Measurements from ENCODE around the gene ADAM8. TPM values are rescaled to one million over a fixed set of nuclear protein-coding genes. Genes with fewer than 3 reads are reported as not detected.

Gene ADAM8
- polyA plus RNA-seq, 1 donor (not counting 4 experiments of a cell fraction or from before 2014, with no cell fraction given): 42.0 TPM

GRCh38 chr10:133282846-133283390 lies 6.2 kb upstream of the ADAM8 start:
- H2AFZ ChIP-seq (ENCODE audit: control insufficient read depth, low read length): no peak overlapping the region
- H3K9me1 ChIP-seq (ENCODE audit: control insufficient read depth, extremely low read depth, insufficient read depth, low read length): no peaks in the 10 kb centered on the region
- no peak overlapping the region for H3K4me2 ChIP-seq (ENCODE audit: control insufficient read depth, extremely low read depth, insufficient read depth, low read depth, low read length)
- peaks cover 25 to 34% of the 10 kb centered on the region in 2 experiments for H3K36me3 ChIP-seq (ENCODE audit: control insufficient read depth in 2 of 2, extremely low read depth in 1 of 2, insufficient read depth in 2 of 2, low read length in 2 of 2)
- H3K27ac ChIP-seq (ENCODE audit: control insufficient read depth, insufficient read depth, low read length): no peak overlapping the region
- H3K4me1 ChIP-seq (ENCODE audit: control insufficient read depth, extremely low read depth, insufficient read depth, low read length): peaks cover 16% of the 10 kb centered on the region
- no peaks in the 10 kb centered on the region for H3K79me2 ChIP-seq (ENCODE audit: control insufficient read depth, insufficient read depth, low read length)
- FAIRE-seq: no peak
- dilution Hi-C loops (cut with MboI; ENCODE audit: extremely low pct_ligation_motif_present, low sequenced_read_pairs): no loop called here
- no peak for DNase-seq (ENCODE audit: low read depth, low spot score)
- no peak overlapping the region for H3K9ac ChIP-seq (ENCODE audit: control insufficient read depth, extremely low read depth, insufficient read depth, low read length)
- no peaks in the 10 kb centered on the region for H3K27me3 ChIP-seq (ENCODE audit: control insufficient read depth, extremely low read depth, insufficient read depth, low read length)
- no peak overlapping the region for H3K4me3 ChIP-seq (ENCODE audit: control insufficient read depth in 2 of 3, extremely low read depth in 1 of 3, insufficient read depth in 2 of 3, low read depth in 1 of 3, low read length in 3 of 3)
- TF ChIP-seq CTCF (optimal IDR thresholded peaks at IDR 0.05 in 1 of 3, IDR thresholded peaks at IDR 0.05 in 1 of 3, conservative IDR thresholded peaks at IDR 0.05 in 1 of 3; ENCODE audit: extremely low read depth in 1 of 3, insufficient read depth in 2 of 3, low read length in 3 of 3) (no peak), EZH2 (IDR thresholded peaks at IDR 0.05; ENCODE audit: low read length) (no peak)
- no peaks in the 10 kb centered on the region for H3K9me3 ChIP-seq (ENCODE audit: control insufficient read depth, low read depth, low read length)
- H4K20me1 ChIP-seq (ENCODE audit: control insufficient read depth, extremely low read depth, insufficient read depth, low read length): no peaks in the 10 kb centered on the region

- H3K9ac ChIP-seq (ENCODE audit: control insufficient read depth, extremely low read depth, insufficient read depth, low read length): no peak overlapping the region
- H3K9me1 ChIP-seq (ENCODE audit: control insufficient read depth, extremely low read depth, insufficient read depth, low read length): no peaks in the 10 kb centered on the region
- H3K36me3 ChIP-seq (ENCODE audit: control insufficient read depth in 2 of 2, extremely low read depth in 1 of 2, insufficient read depth in 2 of 2, low read length in 2 of 2): peaks cover 24 to 31% of the 10 kb centered on the region in 2 experiments
- no peak overlapping the region for H3K4me3 ChIP-seq (ENCODE audit: control insufficient read depth in 2 of 3, extremely low read depth in 1 of 3, insufficient read depth in 2 of 3, low read depth in 1 of 3, low read length in 3 of 3)
- no peaks in the 10 kb centered on the region for H3K27me3 ChIP-seq (ENCODE audit: control insufficient read depth, extremely low read depth, insufficient read depth, low read length)
- no peaks in the 10 kb centered on the region for H4K20me1 ChIP-seq (ENCODE audit: control insufficient read depth, extremely low read depth, insufficient read depth, low read length)
- DNase-seq (ENCODE audit: low read depth, low spot score) (no peak), FAIRE-seq (no peak)
- H3K4me2 ChIP-seq (ENCODE audit: control insufficient read depth, extremely low read depth, insufficient read depth, low read depth, low read length): no peak overlapping the region
- H3K4me1 ChIP-seq (ENCODE audit: control insufficient read depth, extremely low read depth, insufficient read depth, low read length): peaks cover 27% of the 10 kb centered on the region
- no peaks in the 10 kb centered on the region for H3K79me2 ChIP-seq (ENCODE audit: control insufficient read depth, insufficient read depth, low read length)
- dilution Hi-C loops (cut with MboI; ENCODE audit: extremely low pct_ligation_motif_present, low sequenced_read_pairs): no loop called here
- no peak overlapping the region for H2AFZ ChIP-seq (ENCODE audit: control insufficient read depth, low read length)
- H3K27ac ChIP-seq (ENCODE audit: control insufficient read depth, insufficient read depth, low read length): no peak overlapping the region
- TF ChIP-seq EZH2 (IDR thresholded peaks at IDR 0.05; ENCODE audit: low read length) (no peak), CTCF (optimal IDR thresholded peaks at IDR 0.05 in 1 of 3, IDR thresholded peaks at IDR 0.05 in 1 of 3, conservative IDR thresholded peaks at IDR 0.05 in 1 of 3; ENCODE audit: extremely low read depth in 1 of 3, insufficient read depth in 2 of 3, low read length in 3 of 3) (no peak)
- no peaks in the 10 kb centered on the region for H3K9me3 ChIP-seq (ENCODE audit: control insufficient read depth, low read depth, low read length)
Measured at GRCh38 chr10:133281628-133282372, 5.1 kb upstream of the ADAM8 start.

Measured in keratinocyte (primary cell).